Stimulated activated CD8-positive, alpha-beta memory T cell treated with anti-CD3 and anti-CD28 coated beads, Interleukin-12 subunit alpha, Interleukin-12 subunit beta, amount 100 ng/mL, for 1 hour (primary cell): Measurements from ENCODE around the gene SLC9A6.
"Not testable (repeated sequence)": the region's sequence is repeated elsewhere in the genome, so short reads cannot be mapped to it uniquely, and the experiment has no call there.

ENCODE experiments used
- DNase-seq: peaks from one replicate; pipeline ENCODE4 v3.0.0-alpha.2; 2020; ENCODE audit warnings: low read depth

The SLC9A6 gene

DNA sequence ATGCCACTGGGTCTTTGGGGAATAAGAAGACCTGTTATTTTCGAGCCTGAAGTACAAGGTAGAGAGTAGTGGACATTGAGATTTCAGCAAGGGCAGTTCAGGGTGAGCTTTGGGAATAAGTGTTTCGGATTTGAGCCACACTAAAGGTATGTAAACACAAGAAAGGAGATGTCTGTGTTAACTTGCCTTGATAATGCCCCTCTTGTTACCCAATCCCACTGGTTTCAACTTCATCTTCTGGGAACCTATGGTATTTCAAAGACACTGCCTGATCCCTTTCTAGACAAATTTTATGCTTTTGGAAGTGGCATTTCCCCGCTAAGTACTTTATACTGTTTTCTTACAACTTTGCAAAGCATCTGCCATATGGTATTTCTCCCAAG, 79.4 kb downstream of the SLC9A6 start:
- DNase-seq: no peak

DNA sequence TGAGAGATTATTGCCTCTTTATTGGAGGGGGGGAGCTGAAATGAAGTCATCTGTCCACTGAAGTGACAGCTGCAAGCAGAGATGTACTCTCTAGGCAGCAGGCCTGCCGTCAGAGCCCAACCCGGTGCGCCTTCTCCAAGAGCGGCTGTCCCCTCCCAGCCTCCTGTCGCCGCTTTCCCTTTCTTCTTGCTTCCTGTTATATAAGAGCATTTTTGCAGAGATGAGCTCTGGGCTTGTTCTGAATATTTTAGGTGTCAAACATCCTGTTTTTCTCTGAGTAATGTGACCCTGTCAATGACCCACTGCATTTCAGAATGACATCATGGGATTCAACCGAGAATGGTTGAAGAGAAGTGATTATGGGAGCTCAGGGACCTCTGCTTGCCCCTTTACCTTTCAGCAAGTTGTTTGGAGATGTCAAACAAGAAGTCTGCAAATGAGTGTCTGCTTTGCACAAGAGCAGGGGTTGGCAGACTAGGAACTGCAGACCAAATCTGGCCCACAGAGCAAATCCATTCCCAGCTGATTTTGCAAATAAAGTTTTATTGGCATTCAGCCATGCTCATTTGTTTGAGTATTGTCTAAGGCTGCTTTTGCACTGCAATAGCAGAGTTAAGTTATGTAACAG, 79.9 kb downstream of the SLC9A6 start:
- no peak for DNase-seq

DNA sequence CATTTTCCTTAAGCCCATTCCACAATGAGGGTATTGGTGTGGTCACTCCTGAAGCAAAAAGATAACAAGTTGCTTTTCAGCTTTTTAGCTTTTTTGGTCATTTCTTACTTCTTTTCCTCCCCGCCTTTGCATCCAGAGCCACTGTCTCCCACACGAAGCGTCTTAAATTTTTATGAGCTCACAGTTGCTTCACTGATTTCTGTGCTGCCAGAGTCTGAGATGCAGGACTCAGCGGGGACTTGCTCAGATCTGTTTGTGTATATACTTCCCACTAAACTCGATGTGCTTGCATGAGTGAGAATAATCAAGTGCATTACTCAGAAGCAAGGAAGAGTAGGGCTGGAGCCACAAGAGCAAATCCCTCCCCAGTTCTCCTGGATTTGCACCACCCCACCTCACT, 81.9 kb downstream of the SLC9A6 start:
- no peak for DNase-seq

DNA sequence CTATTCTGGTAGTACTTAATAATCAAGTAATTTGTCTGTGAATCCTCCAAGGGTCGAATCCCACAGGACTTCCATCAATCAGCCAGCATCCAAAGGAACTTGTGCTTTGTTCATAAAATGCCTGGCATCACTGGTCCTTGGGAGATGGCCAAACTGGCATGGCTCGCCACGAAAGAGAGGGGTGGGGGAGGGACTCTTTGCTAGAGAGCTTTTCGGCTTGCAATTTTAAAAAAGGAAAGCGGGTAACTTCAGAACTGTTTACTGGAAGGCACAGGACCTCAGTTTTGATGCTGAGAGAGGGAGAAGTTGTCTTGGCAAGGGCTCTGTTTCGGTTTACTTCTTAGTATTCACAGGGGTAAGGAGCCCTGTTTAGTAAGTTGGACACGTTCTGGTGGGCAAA, 82.7 kb downstream of the SLC9A6 start:
- DNase-seq: no peak

DNA sequence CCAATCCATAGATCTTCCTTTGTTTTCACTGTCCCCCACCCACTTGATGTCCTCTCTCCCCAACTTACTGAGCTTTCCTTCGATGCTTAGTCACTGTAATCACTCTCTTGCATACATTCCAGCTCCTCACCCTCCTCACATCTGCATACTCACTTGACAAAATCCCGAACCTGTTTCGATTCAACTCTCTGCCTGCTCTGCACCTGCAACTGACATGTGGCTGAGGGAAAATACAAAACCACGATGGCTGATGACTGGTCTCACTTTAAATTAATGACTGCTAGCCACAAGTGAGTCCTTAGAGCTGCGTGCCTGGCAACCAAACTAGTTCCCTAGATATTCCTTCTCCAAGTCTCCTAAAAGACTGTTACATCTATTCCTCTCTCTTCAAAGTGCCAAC, 91.7 kb downstream of the SLC9A6 start:
- DNase-seq: no peak

DNA sequence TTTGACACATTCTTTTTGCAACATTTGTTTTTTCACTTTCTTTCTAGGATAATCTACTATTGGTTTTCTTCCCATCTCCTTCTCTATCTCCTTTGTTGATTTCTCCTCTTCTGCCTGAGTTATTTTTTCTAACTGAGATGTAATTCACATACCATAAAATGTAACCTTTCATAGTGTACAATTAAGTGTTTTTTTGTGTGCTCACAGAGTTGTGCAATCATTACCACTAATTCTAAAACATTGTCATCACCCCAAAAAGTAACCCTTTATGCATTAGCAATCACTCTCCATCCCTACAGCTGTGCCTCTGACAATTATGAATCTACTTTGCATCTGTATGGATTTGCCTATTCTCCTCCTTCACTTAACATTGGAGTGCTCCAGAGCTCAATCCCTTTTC, 95.5 kb downstream of the SLC9A6 start:
- no peak for DNase-seq

DNA sequence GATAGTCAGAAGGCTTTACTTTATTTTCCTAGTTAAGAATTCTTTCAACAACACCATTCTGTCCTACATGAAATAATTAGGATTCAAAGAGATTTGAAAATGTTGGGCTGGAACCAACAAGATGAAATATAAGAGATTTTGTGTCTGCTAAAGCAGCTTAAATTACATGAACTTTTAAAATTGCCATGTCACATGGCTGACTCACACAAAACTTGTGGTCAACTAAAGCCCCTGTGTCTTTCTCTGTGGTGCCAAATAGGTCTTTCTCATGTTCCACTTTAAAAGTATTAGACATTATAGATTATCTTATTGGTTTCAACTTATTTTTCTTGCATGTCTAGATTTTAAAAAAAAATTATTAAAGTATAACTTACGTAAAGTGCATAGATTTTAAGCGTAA, 101.3 kb downstream of the SLC9A6 start:
- no peak for DNase-seq

DNA sequence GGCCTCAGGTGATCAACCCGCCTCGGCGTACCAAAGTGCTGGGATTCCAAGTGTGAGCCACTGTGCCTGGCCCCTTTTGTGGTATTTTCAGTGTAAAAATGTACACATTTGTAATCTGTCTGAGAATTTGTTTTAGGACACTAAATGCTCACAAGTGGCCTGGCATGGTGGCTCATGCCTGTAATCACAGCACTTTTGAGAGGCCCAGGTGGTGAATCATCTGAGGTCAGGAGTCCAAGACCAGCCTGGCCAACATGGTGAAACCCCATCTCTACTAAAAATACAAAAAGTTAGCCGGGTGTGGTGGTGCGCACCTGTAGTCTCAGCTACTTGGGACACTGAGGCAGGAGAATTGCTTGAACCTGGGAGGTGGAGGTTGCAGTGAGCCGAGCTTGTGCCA, 106.7 kb downstream of the SLC9A6 start:
- not testable (repeated sequence) for DNase-seq

DNA sequence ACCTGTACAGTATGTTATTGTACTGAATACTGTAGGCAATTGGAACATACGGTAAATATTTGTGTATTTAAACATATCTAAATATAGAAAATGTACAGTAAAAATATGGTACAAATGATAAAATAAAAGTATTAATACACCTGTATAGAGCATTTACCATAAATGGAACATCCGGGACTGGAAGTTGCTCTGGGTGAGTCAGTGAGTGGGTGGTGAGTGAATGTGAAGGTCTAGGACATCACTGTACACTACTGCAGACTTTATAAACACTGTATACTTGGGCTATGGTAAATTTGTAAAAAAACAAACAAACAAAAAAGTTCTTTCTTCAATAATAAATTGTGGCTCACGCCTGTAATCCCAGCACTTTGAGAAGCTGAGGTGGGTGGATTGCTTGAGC, 109.7 kb downstream of the SLC9A6 start:
- no peak for DNase-seq
